ENCODE measurements around the gene TMEM126A. TPM values are rescaled to one million over a fixed set of nuclear protein-coding genes. Genes with fewer than 3 reads are reported as not detected.

TMEM126A gene
- total and polyA plus RNA-seq, 2 of the 8 experiments (the other 6 are each of a cell fraction or from before 2014, with no cell fraction given) = 33.7 to 58.7 TPM

DNA sequence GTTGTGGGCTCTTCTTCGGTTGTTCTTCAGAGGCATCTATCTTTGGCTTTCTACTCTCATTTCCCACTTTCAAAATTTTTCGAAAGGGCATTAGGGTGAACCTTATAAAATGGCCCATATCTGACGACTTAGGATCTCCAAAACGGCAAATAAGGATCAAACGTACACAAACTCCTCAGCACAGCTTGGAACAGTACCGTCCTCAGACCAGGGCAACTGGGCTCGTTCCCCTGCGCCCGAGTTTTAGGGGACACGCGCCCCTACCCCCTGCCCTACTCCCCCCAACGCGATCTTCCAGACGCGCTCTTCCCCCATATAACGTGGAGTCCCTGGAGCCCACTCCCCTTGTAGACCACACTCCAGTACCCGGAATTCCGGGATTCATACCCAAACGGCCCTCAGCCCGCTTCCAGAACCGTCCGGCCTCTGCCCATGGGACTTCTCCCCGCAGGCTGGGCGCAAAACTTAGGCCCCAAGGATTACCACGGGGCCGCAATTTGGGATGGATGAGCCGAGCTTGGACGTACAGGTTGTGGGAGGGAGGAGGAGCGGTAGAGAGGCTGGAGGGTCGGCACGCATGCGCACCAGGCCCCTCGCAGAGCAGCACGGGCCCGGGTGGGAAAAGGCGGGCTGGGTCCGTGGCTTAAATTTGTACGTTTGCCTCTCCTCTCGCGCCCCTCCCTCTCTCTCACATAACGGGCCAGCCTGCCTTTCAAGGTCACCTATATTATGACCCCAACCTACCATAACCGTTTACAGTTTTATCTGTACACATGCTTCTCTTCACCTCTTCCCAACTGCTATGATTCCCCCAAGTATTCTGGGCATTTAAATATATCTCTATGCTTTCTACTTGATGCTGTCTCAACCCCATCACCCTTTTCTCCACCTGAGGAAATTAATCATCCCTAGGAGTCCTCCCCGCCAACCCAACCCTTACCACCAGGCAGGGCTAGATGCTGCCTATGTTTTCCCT, 34.9 kb downstream of the TMEM126A start:
- Histone ChIP-seq H3K56ac (replicated peaks; ENCODE audit: insufficient read length, low read depth, low read length) (no peak overlapping the region), H3K4me1 (replicated peaks in 1 of 4; ENCODE audit: control insufficient read depth in 3 of 4, insufficient read depth in 4 of 4, low read length in 3 of 4) (peaks cover 0 to 3% (median 1%) of the 10 kb centered on the region in 4 experiments; a peak in 3 of 7 replicates), H2BK15ac (ENCODE audit: low read length) (no peak overlapping the region), H4K5ac (ENCODE audit: insufficient read length, low read depth, low read length) (no peak overlapping the region), H3K27me3 (replicated peaks in 1 of 4; ENCODE audit: control insufficient read depth in 3 of 4, extremely low read depth in 1 of 4, insufficient read depth in 3 of 4, low read length in 3 of 4) (no peaks in the 10 kb centered on the region; a peak in 1 of 7 replicates), H2BK5ac (ENCODE audit: low read depth, low read length) (no peak overlapping the region), H3K9ac (replicated peaks in 1 of 4; ENCODE audit: extremely low read depth in 1 of 4, low read depth in 3 of 4, low read length in 3 of 4) (no peak overlapping the region), H3K4me2 (ENCODE audit: insufficient read depth in 1 of 2, low read depth in 2 of 2, low read length in 2 of 2) (no peak overlapping the region), H2BK120ac (replicated peaks; ENCODE audit: low read depth, low read length) (no peak overlapping the region), H3K9me3 (ENCODE audit: insufficient read depth in 2 of 2, low read depth in 1 of 2, low read length in 1 of 2) (no peaks in the 10 kb centered on the region), H4K91ac (replicated peaks; ENCODE audit: insufficient read length, low read length) (no peak overlapping the region), H3K36me3 (ENCODE audit: control insufficient read depth in 2 of 4, insufficient read depth in 4 of 4, low read length in 3 of 4) (no peaks in the 10 kb centered on the region), H3K23ac (ENCODE audit: insufficient read length) (no peak overlapping the region), H4K8ac (ENCODE audit: extremely low read depth, insufficient read depth, low read length) (no peak overlapping the region), H2BK20ac (ENCODE audit: low read length) (no peak overlapping the region), H3K18ac (ENCODE audit: extremely low read depth, low read length) (no peak overlapping the region), H3K79me1 (ENCODE audit: low read depth, low read length) (no peaks in the 10 kb centered on the region), H3K14ac (ENCODE audit: insufficient read length) (no peak overlapping the region), H4K20me1 (replicated peaks in 1 of 2; ENCODE audit: control insufficient read depth in 1 of 2, insufficient read depth in 2 of 2, low read length in 2 of 2) (no peaks in the 10 kb centered on the region), H2BK12ac (ENCODE audit: low read depth, low read length) (no peak overlapping the region), H2AFZ (ENCODE audit: low read length) (no peak overlapping the region), H3K4me3 (ENCODE audit: extremely low read depth in 1 of 4, insufficient read depth in 2 of 4, low read depth in 3 of 4, low read length in 4 of 4) (no peak overlapping the region), H3K23me2 (ENCODE audit: low read depth, low read length) (peaks cover 2% of the 10 kb centered on the region; the same call in 1 of the 2 replicates), H3K27ac (ENCODE audit: low read depth, low read length) (no peak overlapping the region), H3K4ac (replicated peaks; ENCODE audit: insufficient read length, low read depth, low read length) (no peak overlapping the region), H2AK5ac (ENCODE audit: low read depth, low read length) (no peak overlapping the region), H3K79me2 (ENCODE audit: control insufficient read depth in 1 of 2, insufficient read depth in 2 of 2, low read length in 2 of 2) (no peaks in the 10 kb centered on the region)
- TF ChIP-seq GTF2F1 (IDR thresholded peaks at IDR 0.05; ENCODE audit: borderline replicate concordance, low read depth, low read length) (no peak), PHF8 (conservative IDR thresholded peaks at IDR 0.05; ENCODE audit: low read depth, low read length) (no peak), EZH2 (IDR thresholded peaks at IDR 0.05; ENCODE audit: low read depth, low read length, severe bottlenecking) (no peak), KDM5A (IDR thresholded peaks at IDR 0.05; ENCODE audit: low read length) (no peak)
- no peak for DNase-seq (ENCODE audit: low read depth in 1 of 2, low spot score in 2 of 2)
- 92% methylated on average over 35 of the region's 43 CpGs; no CpG with 5 or more reads in 1 of the 2 experiments for WGBS, 2 experiments (ENCODE audit: extremely low coverage in 1 of 2, insufficient coverage in 1 of 2, insufficient read length in 1 of 2, insufficient replicate concordance in 2 of 2, low coverage in 1 of 2, low lambda C conversion rate in 2 of 2, missing lambda C conversion rate in 1 of 2)
- ChIA-PET CTCF (ENCODE audit: partially characterized antibody) (interaction anchor here (4.5 kb wide), 1 partner anchor 14 kb away, joined by 33 read pairs; no protein-coding TSS in a partner anchor), POLR2A (ENCODE audit: partially characterized antibody) (no interaction called here)
- FAIRE-seq = no peak
